CD14-positive monocyte (primary cell): ENCODE data around the gene OTOS. TPM values are rescaled to one million over a fixed set of nuclear protein-coding genes. Genes with fewer than 3 reads are reported as not detected.

Source experiments
- DNase-seq, 3 donors: peaks; one replicate each; pipeline ENCODE4 v3.0.0-alpha.2; 2011 to 2022
- H2AFZ ChIP-seq: 2 replicates; pipeline ENCODE4 v1.6.0; 2012; ENCODE audit warnings: mild to moderate bottlenecking, low read depth, low read length, inconsistent platforms; ENCODE audit not compliant: insufficient read depth, poor library complexity, severe bottlenecking
- H3K27ac ChIP-seq, 2 donors: 1 replicate in 1 of 2; 2 replicates in 1 of 2; pipeline ENCODE4 v1.5.1; 2012 to 2013; ENCODE audit warnings: low read length in 2 of 2, control low read depth in 1 of 2, inconsistent platforms in 1 of 2, low read depth in 1 of 2, mild to moderate bottlenecking in 1 of 2
- H3K27me3 ChIP-seq, 2 donors: one replicate each; pipeline versions ENCODE4 v1.6.0 to v1.6.1; 2011 to 2013; ENCODE audit warnings: low read length in 2 of 2; ENCODE audit not compliant: control insufficient read depth in 2 of 2, insufficient read depth in 2 of 2
- H3K36me3 ChIP-seq, 2 donors: replicated peaks in 1 of 2; 1 replicate in 1 of 2; 2 replicates in 1 of 2; pipeline versions ENCODE4 v1.5.1 to v1.6.1; 2012 to 2013; ENCODE audit warnings: low read length in 2 of 2, control low read depth in 1 of 2, inconsistent platforms in 1 of 2, mild to moderate bottlenecking in 1 of 2; ENCODE audit not compliant: insufficient read depth in 2 of 2, control insufficient read depth in 1 of 2
- H3K4me1 ChIP-seq, 2 donors: 1 replicate in 1 of 2; 2 replicates in 1 of 2; pipeline versions ENCODE4 v1.5.1 to v1.6.1; 2012 to 2013; ENCODE audit warnings: low read length in 2 of 2, control low read depth in 1 of 2, inconsistent platforms in 1 of 2, mild to moderate bottlenecking in 1 of 2, moderate library complexity in 1 of 2; ENCODE audit not compliant: insufficient read depth in 2 of 2, control insufficient read depth in 1 of 2
- H3K4me2 ChIP-seq: replicated peaks from 2 replicates; pipeline ENCODE3; 2012; ENCODE audit warnings: low read length, moderate library complexity, mild to moderate bottlenecking; ENCODE audit not compliant: poor library complexity, severe bottlenecking; ENCODE audit errors: extremely low read depth
- H3K4me3 ChIP-seq, 3 experiments: fragments of 200-600 bp in 1 of 3; sonication (generic) in 1 of 3; replicated peaks in 1 of 3; 1 replicate in 2 of 3; 2 replicates in 1 of 3; pipeline ENCODE4 v1.5.1; 2011 to 2013; ENCODE audit warnings: low read length in 3 of 3, mild to moderate bottlenecking in 3 of 3, control low read depth in 2 of 3, low read depth in 2 of 3, inconsistent platforms in 1 of 3, moderate library complexity in 1 of 3
- H3K79me2 ChIP-seq: 2 replicates; pipeline ENCODE4 v1.6.0; 2012; ENCODE audit warnings: mild to moderate bottlenecking, control low read depth, inconsistent platforms, low read length, moderate library complexity; ENCODE audit not compliant: insufficient read depth
- H3K9ac ChIP-seq: 2 replicates; pipeline ENCODE4 v1.6.0; 2017; ENCODE audit warnings: low read length, mild to moderate bottlenecking; ENCODE audit not compliant: insufficient read depth, poor library complexity, severe bottlenecking
- H3K9me3 ChIP-seq, 2 donors: replicated peaks in 1 of 2; 1 replicate in 1 of 2; 2 replicates in 1 of 2; pipeline versions ENCODE4 v1.5.1 to v1.6.1; 2012 to 2013; ENCODE audit warnings: low read length in 2 of 2, control low read depth in 1 of 2; ENCODE audit not compliant: control insufficient read depth in 1 of 2, insufficient read depth in 1 of 2
- H4K20me1 ChIP-seq: 2 replicates; pipeline ENCODE4 v1.6.0; 2012; ENCODE audit warnings: mild to moderate bottlenecking, low read length, control low read depth, moderate library complexity; ENCODE audit not compliant: insufficient read depth
- H3K27ac Mint-ChIP-seq, 7 donors: one replicate each; pipeline ENCODE4 v1.8.0; 2020; ENCODE audit warnings: mild to moderate bottlenecking in 7 of 7, mixed read lengths in 7 of 7, moderate library complexity in 6 of 7, inconsistent platforms in 2 of 7
- H3K27me3 Mint-ChIP-seq, 3 donors: one replicate each; pipeline ENCODE4 v1.8.0; 2021 to 2022; ENCODE audit warnings: low read depth in 3 of 3, mild to moderate bottlenecking in 3 of 3, mixed read lengths in 3 of 3, moderate library complexity in 3 of 3, inconsistent platforms in 1 of 3
- H3K36me3 Mint-ChIP-seq, 2 donors: one replicate each; pipeline ENCODE4 v1.8.0; 2020; ENCODE audit warnings: mixed read lengths in 2 of 2, inconsistent platforms in 1 of 2, mild to moderate bottlenecking in 1 of 2
- H3K4me1 Mint-ChIP-seq: one replicate; pipeline ENCODE4 v1.8.0; 2020; ENCODE audit warnings: mild to moderate bottlenecking, mixed read lengths
- H3K4me3 Mint-ChIP-seq, 2 donors: one replicate each; pipeline ENCODE4 v1.8.0; 2020; ENCODE audit warnings: mild to moderate bottlenecking in 2 of 2, mixed read lengths in 2 of 2, moderate library complexity in 1 of 2
- H3K9me3 Mint-ChIP-seq, 7 donors: one replicate each; pipeline ENCODE4 v1.8.0; 2020 to 2022; ENCODE audit warnings: mixed read lengths in 7 of 7, mild to moderate bottlenecking in 6 of 7, moderate library complexity in 6 of 7, inconsistent platforms in 2 of 7
- CTCF ChIP-seq: fragments of 200-600 bp; IDR thresholded peaks from one replicate; pipeline ENCODE4 v1.8.0; 2022; ENCODE audit warnings: antibody characterized with exemption, mild to moderate bottlenecking
- WGBS: methylation state at CpG from one replicate; pipeline ENCODE4 v1.1.5; 2013; ENCODE audit warnings: missing lambda C conversion rate; ENCODE audit not compliant: insufficient coverage; 5-methylcytosine and 5-hydroxymethylcytosine counted together
- intact Hi-C, 2 donors: fragments of 100-400 bp; cut with micrococcal nuclease; formaldehyde crosslinking; loops; one replicate each; pipeline versions ENCODE4 v1.15.0 to v1.15.1; 2023
- polyA plus RNA-seq, 3 donors: library from polyadenylated mRNA; depleted of rRNA in 1 of 3; unstranded in 2 of 3; stranded (reverse) in 1 of 3; fragments of 300-500 nt in 2 of 3; fragments of >200 nt in 1 of 3; fragmentation: Illumina TruSeq in 2 of 3; gene quantifications; 1 replicate in 2 of 3; 2 replicates in 1 of 3; pipeline ENCODE4 v1.2.3, GENCODE V29; 2012 to 2021

The OTOS gene
- polyA plus RNA-seq, 3 donors = not detected

GRCh38 chr2:240136671-240137292 lies 3.7 kb downstream of the OTOS start:
- Histone ChIP-seq H3K4me3 (peak overlapping the region; percentile 73 to 85 (median 80)), H3K27ac (no peak overlapping the region), H3K9ac (peak overlapping the region; percentile 77), H3K4me1 (peaks cover 19 to 22% of the 10 kb centered on the region in 2 donors), H3K9me3 (no peaks in the 10 kb centered on the region), H2AFZ (peak overlapping the region; percentile 96), H3K27me3 (peaks cover 0 to 17% of the 10 kb centered on the region in 2 donors), H3K4me2 (peak overlapping the region; percentile 84), H3K79me2 (peaks cover 18% of the 10 kb centered on the region), H3K36me3 (peaks cover 19 to 21% of the 10 kb centered on the region in 2 donors), H4K20me1 (peaks cover 12% of the 10 kb centered on the region)
- peak overlapping the region; percentile 92 to 96 for H3K4me3 Mint-ChIP-seq
- H3K27ac Mint-ChIP-seq = peak overlapping the region in 4 of 7 donors; percentile 7 to 37 (median 16)
- H3K36me3 Mint-ChIP-seq = peaks cover 21 to 24% of the 10 kb centered on the region in 2 donors
- TF ChIP-seq CTCF = no peak
- peak in 1 of 3 donors; percentile 4 for DNase-seq
- peaks cover 25% of the 10 kb centered on the region for H3K4me1 Mint-ChIP-seq
- peaks cover 6 to 29% (median 9%) of the 10 kb centered on the region in 3 donors for H3K27me3 Mint-ChIP-seq
- intact Hi-C loops = no loop called here
- peaks cover 0 to 4% (median 0%) of the 10 kb centered on the region in 7 donors for H3K9me3 Mint-ChIP-seq
- 32% methylated on average over 28 of the region's 36 CpGs for WGBS

- peak within 1 kb of the TSS; percentile 92 to 96 for H3K4me3 Mint-ChIP-seq
- Histone ChIP-seq H2AFZ (peak within 1 kb of the TSS; percentile 96), H3K27me3 (peaks cover 0 to 17% of the 10 kb centered on the region in 2 donors), H4K20me1 (peaks cover 12% of the 10 kb centered on the region), H3K4me3 (peak within 1 kb of the TSS; percentile 73 to 85 (median 80)), H3K9ac (peak within 1 kb of the TSS; percentile 77), H3K36me3 (peaks cover 26 to 27% of the 10 kb centered on the region in 2 donors), H3K9me3 (no peaks in the 10 kb centered on the region), H3K27ac (peak within 1 kb of the TSS in 1 of 2 donors; percentile 75), H3K4me1 (peaks cover 19 to 22% of the 10 kb centered on the region in 2 donors), H3K79me2 (peaks cover 18% of the 10 kb centered on the region), H3K4me2 (peak within 1 kb of the TSS; percentile 84)
- peak within 1 kb of the TSS in 6 of 7 donors; percentile 50 to 84 (median 64) for H3K27ac Mint-ChIP-seq
- whole genome bisulfite sequencing = under 1% methylated on average over 78 of the region's 79 CpGs
- peaks cover 6 to 25% (median 9%) of the 10 kb centered on the region in 3 donors for H3K27me3 Mint-ChIP-seq
- peak; percentile 76 to 80 (median 79) for DNase-seq
- peaks cover 25% of the 10 kb centered on the region for H3K4me1 Mint-ChIP-seq
- TF ChIP-seq CTCF = no peak
- intact Hi-C loops = no loop called here
- peaks cover 0 to 4% (median 0%) of the 10 kb centered on the region in 7 donors for H3K9me3 Mint-ChIP-seq
- peaks cover 26 to 30% of the 10 kb centered on the region in 2 donors for H3K36me3 Mint-ChIP-seq
Observed at GRCh38 chr2:240136013-240136670, 4.3 kb downstream of the OTOS start, which contains the start of gene COPS9. Gene COPS9 (minus strand): TSS chr2:240136305. CDS start chr2:240136284, 21 bp downstream.
